H54 (cell line): Measurements from ENCODE around the gene TAS2R60.
A peak's percentile ranks its signal among the peaks of the same experiment; 100 is the strongest.
"Not testable (repeated sequence)": the region's sequence is repeated elsewhere in the genome, so short reads cannot be mapped to it uniquely, and the experiment has no call there.

Experiments used
- DNase-seq: peaks from one replicate; pipeline ENCODE4 v3.0.0; 2011; ENCODE audit warnings: low spot score, mixed read lengths; ENCODE audit not compliant: insufficient read length
- FAIRE-seq: peaks from 3 replicates; lab custom pipeline; 2011; peaks lifted over from hg19 to GRCh38; lab: Jason Lieb, UNC
- POLR2A ChIP-seq: IDR thresholded peaks from 2 replicates; pipeline ENCODE4 v1.6.1; 2011; ENCODE audit warnings: low read depth, mild to moderate bottlenecking, low read length

TAS2R60 gene

GRCh38 chr7:143405173-143406001 is 37.9 kb upstream of the TAS2R60 start:
- TF ChIP-seq POLR2A, result no peak
- FAIRE-seq (no peak), DNase-seq (no peak)

GRCh38 chr7:143406002-143406357 is 37.3 kb upstream of the TAS2R60 start:
- FAIRE-seq (no peak), DNase-seq (no peak)

GRCh38 chr7:143407287-143408251 is 35.7 kb upstream of the TAS2R60 start:
- FAIRE-seq, result no peak
- DNase-seq, result no peak
- TF ChIP-seq POLR2A, result no peak

More at GRCh38 chr7:143406002-143406357, 37.3 kb upstream of the TAS2R60 start:
- TF ChIP-seq POLR2A, result no peak

GRCh38 chr7:143408252-143408685 is 35.0 kb upstream of the TAS2R60 start:
- FAIRE-seq (no peak), DNase-seq (no peak)
- TF ChIP-seq POLR2A, result no peak

GRCh38 chr7:143408686-143409561 is 34.3 kb upstream of the TAS2R60 start, which contains the start of gene EPHA1:
Gene EPHA1 (minus strand): TSS chr7:143408856. CDS start chr7:143408805, 51 bp downstream.
- TF ChIP-seq POLR2A, result no peak
- no peak for FAIRE-seq
- DNase-seq, result no peak

- no peak for DNase-seq
- TF ChIP-seq POLR2A, result no peak
- FAIRE-seq, result no peak
These were observed 32.7 kb upstream of the TAS2R60 start for GRCh38 chr7:143410521-143411004.

- no peak for TF ChIP-seq POLR2A
- FAIRE-seq (no peak), DNase-seq (no peak)
These were observed 31.1 kb upstream of the TAS2R60 start for GRCh38 chr7:143411976-143412708.

- no peak for TF ChIP-seq POLR2A
- FAIRE-seq (no peak), DNase-seq (no peak)
These were observed 30.1 kb upstream of the TAS2R60 start for GRCh38 chr7:143413123-143413522.

- FAIRE-seq, result not testable (repeated sequence)
These were observed 28.0 kb upstream of the TAS2R60 start for GRCh38 chr7:143415209-143415608.

GRCh38 chr7:143415742-143416397 is 27.4 kb upstream of the TAS2R60 start:
- DNase-seq (no peak), FAIRE-seq (no peak)
- TF ChIP-seq POLR2A, result no peak

More at GRCh38 chr7:143415209-143415608, 28.0 kb upstream of the TAS2R60 start:
- not testable (repeated sequence) for DNase-seq

- no peak for TF ChIP-seq POLR2A
- FAIRE-seq, result no peak
- DNase-seq, result peak; percentile 70
These were observed 26.6 kb upstream of the TAS2R60 start for GRCh38 chr7:143416565-143417149.

GRCh38 chr7:143417734-143418383 is 25.4 kb upstream of the TAS2R60 start:
- TF ChIP-seq POLR2A, result no peak
- FAIRE-seq (no peak), DNase-seq (no peak)
